GM12872 (cell line): ENCODE data around the gene MUL1.

Experiments
- TF ChIP-seq, protein P1 (sequence below): IDR thresholded peaks from 3 replicates; pipeline ENCODE4 v1.5.1; 2011; ENCODE audit warnings: low read depth, mild to moderate bottlenecking, low read length, moderate library complexity; ENCODE audit not compliant: insufficient read depth

The MUL1 gene

DNA sequence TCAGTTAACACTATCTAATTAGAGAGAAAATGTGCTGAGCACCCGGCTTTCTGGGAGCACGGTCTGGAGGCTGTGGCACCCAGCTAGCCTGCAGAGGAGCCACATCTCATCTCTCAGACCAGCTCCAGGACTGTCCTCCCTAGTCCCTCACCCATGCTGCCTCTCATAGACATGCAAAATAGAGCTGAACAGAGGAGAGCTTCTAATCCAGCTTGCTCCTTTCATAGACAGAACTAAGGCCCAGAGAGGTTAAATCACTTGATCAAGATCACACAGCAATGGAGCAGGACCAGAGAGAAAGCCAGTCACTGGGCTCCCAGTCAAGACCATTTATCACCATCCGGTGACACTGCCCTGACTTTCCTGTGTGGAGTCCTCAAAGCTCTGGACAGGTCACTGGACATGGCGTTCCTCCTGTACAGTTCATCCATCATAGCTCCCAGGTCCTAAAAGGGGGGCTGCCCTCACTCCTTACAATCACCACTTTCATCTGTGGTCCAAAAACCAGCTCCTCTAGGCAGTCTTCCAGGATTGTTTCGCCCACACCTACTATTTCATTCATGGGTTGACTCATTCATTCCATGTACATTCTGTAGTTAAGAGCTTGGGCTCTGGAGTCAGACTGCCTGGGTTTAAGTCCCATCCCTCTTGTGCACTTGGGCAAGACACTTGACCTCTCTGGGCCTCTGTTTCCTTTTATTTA is 13.2 kb downstream of the MUL1 start:
- TF ChIP-seq, protein P1, sequence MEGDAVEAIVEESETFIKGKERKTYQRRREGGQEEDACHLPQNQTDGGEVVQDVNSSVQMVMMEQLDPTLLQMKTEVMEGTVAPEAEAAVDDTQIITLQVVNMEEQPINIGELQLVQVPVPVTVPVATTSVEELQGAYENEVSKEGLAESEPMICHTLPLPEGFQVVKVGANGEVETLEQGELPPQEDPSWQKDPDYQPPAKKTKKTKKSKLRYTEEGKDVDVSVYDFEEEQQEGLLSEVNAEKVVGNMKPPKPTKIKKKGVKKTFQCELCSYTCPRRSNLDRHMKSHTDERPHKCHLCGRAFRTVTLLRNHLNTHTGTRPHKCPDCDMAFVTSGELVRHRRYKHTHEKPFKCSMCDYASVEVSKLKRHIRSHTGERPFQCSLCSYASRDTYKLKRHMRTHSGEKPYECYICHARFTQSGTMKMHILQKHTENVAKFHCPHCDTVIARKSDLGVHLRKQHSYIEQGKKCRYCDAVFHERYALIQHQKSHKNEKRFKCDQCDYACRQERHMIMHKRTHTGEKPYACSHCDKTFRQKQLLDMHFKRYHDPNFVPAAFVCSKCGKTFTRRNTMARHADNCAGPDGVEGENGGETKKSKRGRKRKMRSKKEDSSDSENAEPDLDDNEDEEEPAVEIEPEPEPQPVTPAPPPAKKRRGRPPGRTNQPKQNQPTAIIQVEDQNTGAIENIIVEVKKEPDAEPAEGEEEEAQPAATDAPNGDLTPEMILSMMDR, result no peak

DNA sequence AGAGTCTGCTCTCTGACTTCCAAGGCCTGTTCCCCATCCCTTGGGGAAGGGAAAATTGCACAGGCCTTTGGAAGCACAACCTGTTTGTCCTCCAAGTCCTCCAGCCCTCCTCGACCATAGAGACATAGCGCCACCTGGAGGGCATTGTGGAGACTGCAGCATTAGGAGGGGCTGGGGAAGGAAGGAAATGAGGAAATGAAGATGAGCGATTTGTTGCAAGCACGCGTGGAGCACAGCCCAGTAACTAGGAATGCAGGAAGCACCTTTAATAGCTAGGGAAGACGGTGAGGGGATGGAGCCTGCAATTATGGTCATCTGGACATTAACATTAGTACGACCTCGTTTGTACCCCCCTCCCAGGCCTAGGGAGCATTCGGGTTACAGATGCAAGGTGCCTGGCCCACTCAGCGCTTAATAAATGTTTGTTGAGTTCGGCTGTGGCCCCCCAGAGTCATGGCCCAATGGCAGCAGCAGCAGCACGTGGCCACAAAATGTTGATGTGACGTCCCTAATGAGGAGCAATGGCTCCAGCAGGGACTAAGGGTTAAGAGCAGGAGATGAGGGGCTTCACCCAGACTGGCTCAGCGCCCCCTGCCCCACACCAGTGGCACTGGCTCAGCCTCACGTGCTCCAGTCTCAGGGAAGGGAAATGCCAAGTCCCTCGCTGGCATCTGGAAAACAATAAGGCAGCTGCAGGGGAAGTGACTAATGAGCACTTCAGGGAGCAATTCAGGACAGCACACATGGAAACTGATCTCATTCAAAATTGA is 13.9 kb downstream of the MUL1 start:
- TF ChIP-seq, protein P1, result peak; percentile 93

DNA sequence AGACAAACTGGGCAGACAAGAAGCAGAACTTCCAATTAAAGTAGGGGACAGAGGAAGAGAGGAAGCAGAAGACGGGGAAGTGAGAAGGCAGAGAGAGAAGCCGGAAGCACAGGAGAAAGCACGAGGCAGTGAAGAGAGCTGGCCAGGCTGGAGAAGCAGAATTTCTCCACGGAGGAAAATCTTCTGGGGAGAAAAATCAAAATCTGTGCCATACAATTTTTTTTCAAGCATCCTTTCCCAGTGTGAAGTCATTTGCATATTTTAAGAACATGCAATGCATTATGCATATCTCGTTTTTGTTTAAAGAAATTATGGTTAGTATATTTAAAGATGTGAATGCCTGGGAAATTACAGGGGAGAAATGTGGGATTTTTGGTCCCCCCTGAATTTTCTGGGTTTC is 14.6 kb downstream of the MUL1 start:
- TF ChIP-seq, protein P1, result no peak

DNA sequence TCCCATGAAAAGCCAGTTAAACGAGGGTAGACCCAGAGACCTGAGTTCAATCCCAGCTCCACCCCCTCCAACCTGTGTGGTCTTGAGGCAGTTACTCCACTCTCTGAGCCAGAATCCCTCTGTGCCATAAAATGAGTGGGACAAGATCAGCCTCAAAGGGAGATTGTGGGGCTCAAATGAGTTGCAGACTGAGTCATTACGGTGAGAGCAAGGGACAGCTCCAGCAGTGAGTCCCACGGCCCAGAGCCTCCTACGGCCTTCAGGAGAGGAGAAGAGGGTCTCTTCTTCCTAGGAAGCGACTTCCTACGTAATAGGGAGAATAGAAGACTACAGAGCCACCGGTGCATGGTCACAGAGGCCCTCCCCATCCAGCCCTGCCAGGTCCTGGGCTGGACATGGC is 15.2 kb downstream of the MUL1 start:
- TF ChIP-seq, protein P1, result no peak

DNA sequence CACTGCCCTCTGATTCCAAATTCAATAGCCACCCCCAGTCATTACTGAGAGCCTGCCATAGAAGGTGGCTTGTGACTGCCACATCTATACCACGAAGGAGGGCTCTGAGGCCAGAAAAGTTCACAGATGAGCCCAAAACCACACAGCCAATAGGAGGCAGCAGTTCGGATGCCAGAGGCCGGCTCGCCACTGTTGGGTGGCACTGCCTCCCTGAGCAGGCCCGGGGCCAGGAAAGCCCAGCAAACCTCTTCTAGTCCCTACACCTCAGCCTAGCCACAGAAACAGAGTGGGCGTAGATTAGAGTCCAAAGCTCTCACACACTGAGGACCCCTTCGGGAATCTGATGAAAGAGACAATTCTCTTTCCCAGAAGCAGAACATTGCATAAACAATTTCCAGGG is 16.1 kb downstream of the MUL1 start:
- TF ChIP-seq, protein P1, result no peak

DNA sequence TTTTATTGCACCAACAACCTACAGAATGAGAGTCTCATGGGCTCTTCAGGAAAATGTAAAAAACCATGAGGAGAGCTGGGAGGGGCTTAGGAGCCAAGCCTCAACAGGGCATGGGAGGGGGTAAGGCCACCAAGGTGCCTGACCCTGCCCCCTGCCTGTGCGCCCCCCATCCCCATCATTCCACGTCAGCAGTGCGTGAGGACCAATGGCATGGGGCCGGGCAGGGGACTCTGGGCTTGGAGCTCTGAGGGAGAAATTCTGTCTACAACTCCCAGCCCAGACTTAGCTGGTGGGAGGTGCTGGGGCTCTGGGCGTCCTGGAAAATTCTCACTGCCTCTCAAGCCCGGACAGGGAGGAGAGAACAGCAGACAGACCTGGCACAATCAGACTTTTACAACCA is 16.8 kb downstream of the MUL1 start:
- TF ChIP-seq, protein P1, result no peak

DNA sequence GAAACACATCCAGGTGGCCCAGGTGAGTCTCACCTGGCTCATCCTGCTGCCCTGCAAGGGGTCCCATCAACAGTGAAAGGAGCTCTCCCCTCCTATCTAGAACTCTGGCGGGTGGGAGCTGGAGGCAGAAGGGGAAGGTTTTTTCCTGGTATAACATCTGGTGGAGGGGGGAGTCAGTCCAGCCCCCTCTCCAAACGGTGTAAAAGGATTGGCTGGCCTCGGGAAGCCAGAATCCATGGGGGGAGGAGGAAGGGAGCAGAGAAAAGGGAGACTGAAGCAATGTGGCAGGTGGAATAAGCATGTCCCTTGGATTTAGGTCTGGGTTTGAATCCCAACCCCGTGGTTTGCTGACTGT is 20.7 kb downstream of the MUL1 start:
- TF ChIP-seq, protein P1, result no peak
